GM18505 (cell line): ENCODE results near the gene HDAC7.

Experiments
- ATAC-seq: cut with Tn5 transposase; IDR thresholded peaks from one replicate; pipeline ENCODE4 v1.9.1; 2021; ENCODE audit not compliant: unreplicated experiment
- POLR2A ChIP-seq: IDR thresholded peaks from 4 replicates; pipeline ENCODE4 v1.6.1; 2011; ENCODE audit warnings: borderline replicate concordance; ENCODE audit not compliant: insufficient read depth, insufficient read length; ENCODE audit errors: extremely low read depth

HDAC7 gene

DNA sequence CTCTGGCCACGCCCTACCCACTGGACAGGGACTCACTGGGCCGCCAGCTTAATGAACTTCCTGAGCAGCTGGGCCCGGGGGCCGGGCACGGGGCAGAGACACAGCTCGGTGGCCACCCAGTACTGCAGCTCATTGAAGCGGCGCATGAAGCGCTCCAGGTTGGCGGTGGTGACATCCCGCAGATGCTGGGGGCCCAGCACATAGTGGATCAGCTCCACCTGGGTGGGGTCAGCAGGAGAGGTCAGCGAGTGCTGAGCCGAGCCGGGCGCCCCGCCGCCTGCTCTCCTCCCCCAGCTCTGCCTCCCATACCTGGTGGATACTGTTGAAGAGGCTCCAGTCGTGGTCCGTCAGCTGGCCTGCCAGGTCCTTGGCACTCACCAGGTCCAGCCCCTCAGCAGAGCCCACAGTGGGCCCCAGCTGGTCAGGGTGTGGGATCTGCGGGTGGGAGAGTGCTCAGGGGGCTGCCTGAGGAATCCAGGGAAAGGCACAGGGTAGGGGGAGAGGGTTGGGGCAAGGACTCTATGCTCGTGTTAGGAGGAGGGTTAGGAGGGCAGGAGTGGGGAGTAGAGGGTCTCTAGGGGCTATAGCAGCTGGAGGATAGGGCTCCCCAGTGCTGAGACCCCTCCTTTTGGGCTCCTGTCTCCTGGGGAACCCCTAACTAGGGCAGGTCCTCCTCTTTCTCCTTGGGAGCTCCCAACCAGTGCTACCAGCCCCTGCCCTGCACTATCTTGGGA lies 78.9 kb downstream of the HDAC7 start:
- ATAC-seq, result peak; percentile 32
- TF ChIP-seq POLR2A, result no peak

DNA sequence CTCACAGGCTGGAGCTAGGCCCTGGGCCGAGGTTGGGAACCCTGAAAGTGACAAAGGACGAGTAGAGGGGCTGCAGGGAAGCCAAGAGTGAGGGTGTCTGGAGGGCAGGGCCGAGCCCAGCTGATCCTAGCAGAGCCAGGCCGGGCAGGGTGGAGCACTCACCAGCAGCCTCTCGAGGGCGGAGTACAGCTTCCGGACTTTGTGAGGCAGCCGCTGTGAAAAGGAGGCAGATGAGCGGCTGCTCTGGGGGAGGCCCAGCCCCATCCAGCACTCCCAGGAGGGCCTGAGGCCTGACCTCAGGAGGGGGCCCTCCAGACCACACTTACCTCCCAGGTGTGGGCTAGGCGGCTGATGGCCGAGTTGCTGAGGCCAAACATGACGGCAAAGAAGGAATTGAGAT lies 79.7 kb downstream of the HDAC7 start:
- no peak for TF ChIP-seq POLR2A
- peak; percentile 45 for ATAC-seq

GRCh38 chr12:47739297-47739696 lies 80.4 kb downstream of the HDAC7 start:
- ATAC-seq, result no peak
- no peak for TF ChIP-seq POLR2A

- ATAC-seq, result no peak
- no peak for TF ChIP-seq POLR2A
Observed at GRCh38 chr12:47737936-47738594, 81.6 kb downstream of the HDAC7 start.

- ATAC-seq, result no peak
- TF ChIP-seq POLR2A, result no peak
Observed at GRCh38 chr12:47736877-47737676, 82.6 kb downstream of the HDAC7 start.

- ATAC-seq, result no peak
- no peak for TF ChIP-seq POLR2A
Observed at GRCh38 chr12:47736216-47736615, 83.5 kb downstream of the HDAC7 start.

- ATAC-seq, result no peak
Observed at GRCh38 chr12:47735649-47736048, 84.1 kb downstream of the HDAC7 start.

DNA sequence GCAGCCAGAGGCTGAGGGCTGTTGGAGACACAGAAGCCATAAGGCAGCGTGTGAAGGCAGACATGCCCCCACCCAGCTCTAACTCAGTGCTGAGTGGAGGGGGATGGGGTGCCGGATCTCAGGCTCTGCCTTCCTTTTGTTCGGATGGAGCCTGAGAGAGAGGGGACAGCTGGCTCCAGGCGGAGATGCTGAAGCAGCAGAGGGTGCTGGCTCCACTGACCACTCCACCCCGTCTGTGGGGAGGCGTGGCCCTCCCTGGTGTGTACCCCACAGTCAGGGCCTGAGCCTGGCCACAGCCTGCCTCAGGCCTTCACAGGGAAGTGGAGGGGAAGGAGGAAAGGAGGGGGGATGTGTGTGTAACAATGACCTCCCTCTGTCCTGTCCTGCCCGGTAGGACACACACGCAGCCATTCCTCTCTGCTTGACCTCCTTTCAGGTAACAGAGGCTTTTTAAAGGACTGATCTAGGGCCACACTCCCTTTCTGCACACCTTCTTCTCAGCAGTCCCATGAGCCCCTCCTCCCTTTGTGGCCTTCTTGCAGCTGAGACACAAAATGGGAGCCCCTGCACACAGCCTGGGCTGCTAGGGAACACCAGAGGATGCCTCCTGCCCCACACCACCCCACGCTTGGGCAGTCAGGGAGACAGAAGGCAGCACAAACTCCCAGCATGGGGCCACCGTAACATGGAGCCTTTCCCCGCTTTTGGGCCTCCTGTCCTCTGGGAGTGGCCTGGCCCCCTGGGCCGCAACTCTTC lies 84.8 kb downstream of the HDAC7 start:
- ATAC-seq, result no peak
- TF ChIP-seq POLR2A, result no peak

More at GRCh38 chr12:47735649-47736048, 84.1 kb downstream of the HDAC7 start:
- no peak for TF ChIP-seq POLR2A

- no peak for TF ChIP-seq POLR2A
- no peak for ATAC-seq
Observed at GRCh38 chr12:47733142-47733541, 86.6 kb downstream of the HDAC7 start.
